HepG2 (cell line): ENCODE results near the gene SHROOM1. TPM values are rescaled to one million over a fixed set of nuclear protein-coding genes. Genes with fewer than 3 reads are reported as not detected.

Source experiments
- AHR ChIP-seq: IDR thresholded peaks from 2 replicates; pipeline ENCODE4 v1.6.1; 2018; ENCODE audit warnings: missing genetic modification reagents, missing compliant biosample characterization
- ARID5B ChIP-seq: IDR thresholded peaks from 2 replicates; pipeline ENCODE4 v1.4.0; 2020; ENCODE audit warnings: mild to moderate bottlenecking, missing genetic modification reagents
- EP300 ChIP-seq, 3 experiments: sonication (generic) in 1 of 3; formaldehyde crosslinking in 1 of 3; IDR thresholded peaks; 2 replicates each; pipeline versions ENCODE4 v1.5.1 to v1.6.1; 2011 to 2020; ENCODE audit warnings: low read depth in 2 of 3, low read length in 2 of 3, borderline replicate concordance in 1 of 3, improper control_type of control experiment in 1 of 3, mild to moderate bottlenecking in 1 of 3, missing genetic modification reagents in 1 of 3, moderate library complexity in 1 of 3
- ISL2 ChIP-seq: sonication (generic); formaldehyde crosslinking; IDR thresholded peaks from 2 replicates; pipeline ENCODE4 v1.5.0; 2020; ENCODE audit warnings: missing genetic modification reagents
- MATR3 ChIP-seq: sonication (generic); formaldehyde crosslinking; IDR thresholded peaks from 2 replicates; pipeline ENCODE4 v1.4.0; 2020; ENCODE audit warnings: missing genetic modification reagents
- MBD4 ChIP-seq: IDR thresholded peaks from 2 replicates; pipeline ENCODE4 v1.6.1; 2012; ENCODE audit warnings: low read length, inconsistent platforms, borderline replicate concordance
- MTF2 ChIP-seq: sonication (generic); formaldehyde crosslinking; IDR thresholded peaks from 2 replicates; pipeline ENCODE4 v1.5.0; 2020; ENCODE audit warnings: missing genetic modification reagents, borderline replicate concordance
- NPAS2 ChIP-seq: sonication (generic); formaldehyde crosslinking; IDR thresholded peaks from 2 replicates; pipeline ENCODE4 v1.8.0; 2022; ENCODE audit warnings: mild to moderate bottlenecking, missing genetic modification reagents, borderline replicate concordance
- PHF20 ChIP-seq: sonication (generic); formaldehyde crosslinking; IDR thresholded peaks from 2 replicates; pipeline ENCODE4 v1.5.0; 2020; ENCODE audit warnings: mild to moderate bottlenecking, missing genetic modification reagents
- REST ChIP-seq, 2 experiments: IDR thresholded peaks; 2 replicates each; pipeline ENCODE4 v1.6.1; 2011 to 2012; ENCODE audit warnings: low read length in 2 of 2, borderline replicate concordance in 1 of 2, low read depth in 1 of 2, mild to moderate bottlenecking in 1 of 2, moderate library complexity in 1 of 2
- RNF219 ChIP-seq: sonication (generic); formaldehyde crosslinking; IDR thresholded peaks from 2 replicates; pipeline ENCODE4 v1.5.0; 2020; ENCODE audit warnings: mild to moderate bottlenecking, missing genetic modification reagents
- SP2 ChIP-seq: sonication (generic); formaldehyde crosslinking; IDR thresholded peaks from 2 replicates; pipeline ENCODE4 v1.5.1; 2020; ENCODE audit warnings: mild to moderate bottlenecking, missing genetic modification reagents
- ZFP36 ChIP-seq: fragments of 150-350 bp; IDR thresholded peaks from 2 replicates; pipeline ENCODE4 v1.6.1; 2018; ENCODE audit warnings: borderline replicate concordance, low read length, low read depth; ENCODE audit not compliant: partially characterized antibody
- ZFP91 ChIP-seq: sonication (generic); formaldehyde crosslinking; IDR thresholded peaks from 2 replicates; pipeline ENCODE4 v1.9.0; 2022; ENCODE audit warnings: missing genetic modification reagents, mild to moderate bottlenecking, borderline replicate concordance
- ZNF274 ChIP-seq: sonication (generic); formaldehyde crosslinking; IDR thresholded peaks from 2 replicates; pipeline ENCODE4 v1.5.1; 2020; ENCODE audit warnings: mild to moderate bottlenecking, missing genetic modification reagents
- ZSCAN30 ChIP-seq: sonication (generic); formaldehyde crosslinking; IDR thresholded peaks from 2 replicates; pipeline ENCODE4 v1.5.0; 2020; ENCODE audit warnings: mild to moderate bottlenecking, missing genetic modification reagents
- polyA plus RNA-seq, 8 experiments: library from polyadenylated mRNA; depleted of rRNA in 3 of 8; stranded (reverse) in 7 of 8; unstranded in 1 of 8; fragments of >200 nt; fragmentation: Illumina TruSeq in 4 of 8; extraction: Trizol in 4 of 8; gene quantifications; 2 replicates each; pipeline versions ENCODE4 v1.2.1 to v1.2.3, GENCODE V29; 2011 to 2016; ENCODE audit warnings: low read depth in 4 of 8, missing spikeins in 1 of 8, mixed read lengths in 1 of 8; ENCODE audit not compliant: insufficient read depth in 1 of 8
- total RNA-seq, 5 experiments: library from RNA; depleted of rRNA; stranded (reverse); fragments of >200 nt; fragmentation: Illumina TruSeq; extraction: Trizol; gene quantifications; 2 replicates each; pipeline ENCODE4 v1.2.3, GENCODE V29; 2016; ENCODE audit warnings: low read depth in 1 of 5

SHROOM1 gene
- total and polyA plus RNA-seq, 2 of the 13 experiments (the other 11 are each of a cell fraction or from before 2014, with no cell fraction given): 18.2 to 25.7 TPM

- TF ChIP-seq RNF219 (CRISPR knock-in tag) (peak; percentile 92), EP300 (IDR thresholded peaks at IDR 0.05; ENCODE audit: low read depth in 2 of 2, low read length in 2 of 2) (peak in 1 of 2 experiments; percentile 54; a peak in 1 of 4 replicates), EP300 (CRISPR knock-in tag; IDR thresholded peaks at IDR 0.05; ENCODE audit: borderline replicate concordance) (peak; percentile 3; the same call in 1 of the 2 replicates), REST (IDR thresholded peaks at IDR 0.05; ENCODE audit: borderline replicate concordance in 1 of 2, low read depth in 1 of 2, low read length in 2 of 2) (no peak; a peak in 1 of 4 replicates), ZFP36 (no peak), ZSCAN30 (no peak), MBD4 (no peak), ZNF274 (peak; percentile 74), PHF20 (CRISPR knock-in tag) (peak; percentile 85), MTF2 (CRISPR knock-in tag) (no peak), ISL2 (peak; percentile 75), AHR (peak; percentile 10; the same call in 1 of the 2 replicates), MATR3 (CRISPR knock-in tag) (no peak), ZFP91 (CRISPR knock-in tag) (peak; percentile 90; the same call in 1 of the 2 replicates), NPAS2 (CRISPR knock-in tag) (no peak), SP2 (CRISPR knock-in tag) (no peak), ARID5B (CRISPR knock-in tag) (peak; percentile 55; the same call in 1 of the 2 replicates)
Observed at GRCh38 chr5:132866342-132867045, 36.0 kb upstream of the SHROOM1 start, which contains the start of the genes GDF9 and UQCRQ (continued).
